Sigmoid colon (tissue), 7 donors: ENCODE measurements around the gene TEAD4. TPM values are rescaled to one million over a fixed set of nuclear protein-coding genes. Genes with fewer than 3 reads are reported as not detected.

Experiments
- DNase-seq: peaks from one replicate; pipeline ENCODE4 v3.0.0-alpha.2; 2019
- H3K27ac ChIP-seq, 4 donors: fragments of 200-600 bp; sonication (generic); one replicate each; pipeline ENCODE4 v1.5.1; 2016 to 2019; ENCODE audit warnings: mild to moderate bottlenecking in 1 of 4
- H3K27me3 ChIP-seq, 3 donors: fragments of 200-600 bp; sonication (generic); one replicate each; pipeline ENCODE4 v1.5.1; 2019; ENCODE audit warnings: mild to moderate bottlenecking in 1 of 3
- H3K36me3 ChIP-seq, 4 donors: fragments of 200-600 bp; sonication (generic); one replicate each; pipeline ENCODE4 v1.5.1; 2016 to 2019
- H3K4me1 ChIP-seq, 4 donors: fragments of 200-600 bp; sonication (generic); one replicate each; pipeline ENCODE4 v1.5.1; 2017 to 2019
- H3K4me3 ChIP-seq, 4 donors: fragments of 200-600 bp; sonication (generic); one replicate each; pipeline ENCODE4 v1.5.1; 2017 to 2019; ENCODE audit warnings: mild to moderate bottlenecking in 2 of 4, moderate library complexity in 1 of 4
- H3K9me3 ChIP-seq, 4 donors: fragments of 200-600 bp in 3 of 4; sonication (generic) in 3 of 4; one replicate each; pipeline versions ENCODE4 v1.5.1 to v1.6.1; 2013 to 2019
- CTCF ChIP-seq, 4 experiments: fragments of 450-650 bp in 3 of 4; fragments of 200-600 bp in 1 of 4; IDR thresholded peaks; one replicate each; pipeline ENCODE4 v1.5.1; 2016 to 2019; ENCODE audit warnings: antibody characterized with exemption in 4 of 4, mild to moderate bottlenecking in 3 of 4, moderate library complexity in 2 of 4
- EP300 ChIP-seq, 4 donors: sonication (generic); formaldehyde crosslinking; IDR thresholded peaks; one replicate each; pipeline ENCODE4 v1.6.1; 2017; ENCODE audit warnings: antibody characterized with exemption in 4 of 4
- POLR2A ChIP-seq, 2 donors: fragments of 450-650 bp; IDR thresholded peaks; one replicate each; pipeline ENCODE4 v1.6.1; 2016; ENCODE audit warnings: antibody characterized with exemption in 2 of 2, mild to moderate bottlenecking in 2 of 2, moderate library complexity in 2 of 2
- POLR2AphosphoS5 ChIP-seq, 4 donors: sonication (generic); formaldehyde crosslinking; IDR thresholded peaks; one replicate each; pipeline ENCODE4 v1.6.1; 2017; ENCODE audit warnings: antibody characterized with exemption in 4 of 4
- WGBS, 2 donors: extraction: QIAGEN DNeasy Blood & Tissue Kit; methylation state at CpG; one replicate each; pipeline ENCODE4 v1.1.7; 2013; 5-methylcytosine and 5-hydroxymethylcytosine counted together
- intact Hi-C: fragments of 100-400 bp; cut with DNase I; formaldehyde crosslinking; loops from one replicate; pipeline ENCODE4 v1.15.1; 2023
- polyA plus RNA-seq, 3 donors: library from polyadenylated mRNA; stranded (reverse); fragments of 200-250 nt; gene quantifications; one replicate each; pipeline ENCODE4 v1.2.3, GENCODE V29; 2013
- total RNA-seq, 4 donors: library from RNA; depleted of rRNA; stranded (reverse); fragments of >200 nt; gene quantifications; one replicate each; pipeline ENCODE4 v1.1.0, GENCODE V29; 2016
- donor health status: healthy with polysubstance abuse.
- donor health status: Bipolar disorder and iron deficiency.
- donor health status: healthy.

TEAD4 gene
- total and polyA plus RNA-seq, 7 donors: 1.6 to 31.2 (median 3.8) TPM

GRCh38 chr12:2936301-2936700, 22.9 kb upstream of the TEAD4 start:
- WGBS, 2 donors: 93 to 96% methylated on average over 11 of the region's 11 CpGs
- Histone ChIP-seq H3K27ac (no peak overlapping the region), H3K27me3 (no peaks in the 10 kb centered on the region), H3K9me3 (no peaks in the 10 kb centered on the region), H3K4me1 (no peaks in the 10 kb centered on the region), H3K4me3 (no peak overlapping the region), H3K36me3 (peaks cover 29 to 94% (median 55%) of the 10 kb centered on the region in 4 donors)
- intact Hi-C loops: no loop called here
- no peak for TF ChIP-seq POLR2AphosphoS5 (IDR thresholded peaks at IDR 0.05)
- TF ChIP-seq CTCF (IDR thresholded peaks at IDR 0.05): no peak
- no peak for TF ChIP-seq POLR2A (IDR thresholded peaks at IDR 0.05)
- no peak for TF ChIP-seq EP300 (IDR thresholded peaks at IDR 0.05)
- peak; percentile 63 for DNase-seq

GRCh38 chr12:2937500-2937899, 21.7 kb upstream of the TEAD4 start:
- WGBS, 2 donors: 86 to 88% methylated on average over 3 of the region's 3 CpGs
- Histone ChIP-seq H3K9me3 (no peaks in the 10 kb centered on the region), H3K27me3 (no peaks in the 10 kb centered on the region), H3K27ac (no peak overlapping the region), H3K4me3 (no peak overlapping the region), H3K36me3 (peaks cover 18 to 85% (median 45%) of the 10 kb centered on the region in 4 donors), H3K4me1 (no peaks in the 10 kb centered on the region)
- intact Hi-C loops: no loop called here
- no peak for DNase-seq
- no peak for TF ChIP-seq POLR2A (IDR thresholded peaks at IDR 0.05)
- no peak for TF ChIP-seq EP300 (IDR thresholded peaks at IDR 0.05)
- no peak for TF ChIP-seq CTCF (IDR thresholded peaks at IDR 0.05)
- TF ChIP-seq POLR2AphosphoS5 (IDR thresholded peaks at IDR 0.05): no peak

GRCh38 chr12:2939191-2939590, 20.0 kb upstream of the TEAD4 start:
- 90% methylated on average over 5 of the region's 5 CpGs for WGBS, 2 donors
- DNase-seq: peak; percentile 20
- Histone ChIP-seq H3K9me3 (no peaks in the 10 kb centered on the region), H3K4me3 (no peak overlapping the region), H3K27me3 (no peaks in the 10 kb centered on the region), H3K36me3 (peaks cover 18 to 70% (median 34%) of the 10 kb centered on the region in 4 donors), H3K4me1 (no peaks in the 10 kb centered on the region), H3K27ac (no peak overlapping the region)
- TF ChIP-seq POLR2AphosphoS5 (IDR thresholded peaks at IDR 0.05) (no peak), EP300 (IDR thresholded peaks at IDR 0.05) (no peak), POLR2A (IDR thresholded peaks at IDR 0.05) (no peak), CTCF (IDR thresholded peaks at IDR 0.05) (no peak)
- intact Hi-C loops: no loop called here

GRCh38 chr12:2940564-2940963, 18.6 kb upstream of the TEAD4 start:
- DNase-seq: peak; percentile 63
- Histone ChIP-seq H3K27me3 (no peaks in the 10 kb centered on the region), H3K9me3 (no peaks in the 10 kb centered on the region), H3K4me3 (no peak overlapping the region), H3K36me3 (peaks cover 10 to 56% (median 26%) of the 10 kb centered on the region in 4 donors), H3K4me1 (no peaks in the 10 kb centered on the region), H3K27ac (no peak overlapping the region)
- TF ChIP-seq CTCF (IDR thresholded peaks at IDR 0.05) (no peak), POLR2A (IDR thresholded peaks at IDR 0.05) (no peak)
- 75 to 80% methylated on average over 10 of the region's 10 CpGs for WGBS, 2 donors
- intact Hi-C loops: loop anchor here (5.0 kb wide), 1 partner anchor 88 kb away; no protein-coding TSS in a partner anchor

- peaks cover 8 to 47% (median 24%) of the 10 kb centered on the region in 4 donors for H3K36me3 ChIP-seq
- H3K4me3 ChIP-seq: no peak overlapping the region
- no peaks in the 10 kb centered on the region for H3K9me3 ChIP-seq
- TF ChIP-seq POLR2AphosphoS5 (IDR thresholded peaks at IDR 0.05) (no peak), POLR2A (IDR thresholded peaks at IDR 0.05) (no peak), CTCF (IDR thresholded peaks at IDR 0.05) (no peak), EP300 (IDR thresholded peaks at IDR 0.05) (no peak)
- H3K4me1 ChIP-seq: no peaks in the 10 kb centered on the region
- H3K27ac ChIP-seq: no peak overlapping the region
- peak; percentile 25 for DNase-seq
- intact Hi-C loops: loop anchor here (5.0 kb wide), 1 partner anchor 89 kb away; no protein-coding TSS in a partner anchor
- 81 to 88% methylated on average over 8 of the region's 8 CpGs for WGBS, 2 donors
- H3K27me3 ChIP-seq: no peaks in the 10 kb centered on the region
These were observed 17.7 kb upstream of the TEAD4 start for GRCh38 chr12:2941524-2941923.
